Ishikawa (cell line): Measurements from ENCODE around the gene LRFN2.

Source experiments
- CEBPB ChIP-seq: IDR thresholded peaks from 2 replicates; pipeline ENCODE4 v1.6.1; 2012
- CREB1 ChIP-seq: IDR thresholded peaks from 2 replicates; pipeline ENCODE4 v1.6.1; 2012; ENCODE audit warnings: low read depth
- EP300 ChIP-seq: IDR thresholded peaks from 2 replicates; pipeline ENCODE4 v1.6.1; 2012; ENCODE audit warnings: borderline replicate concordance
- MAX ChIP-seq: IDR thresholded peaks from 2 replicates; pipeline ENCODE4 v1.6.1; 2012
- RAD21 ChIP-seq: IDR thresholded peaks from 2 replicates; pipeline ENCODE4 v1.6.1; 2012; ENCODE audit warnings: low read depth
- REST ChIP-seq: IDR thresholded peaks from 2 replicates; pipeline ENCODE4 v1.6.1; 2012; ENCODE audit warnings: low read depth, mild to moderate bottlenecking
- TAF1 ChIP-seq: IDR thresholded peaks from 2 replicates; pipeline ENCODE4 v1.6.1; 2012; ENCODE audit warnings: low read depth, mild to moderate bottlenecking
- TEAD4 ChIP-seq: IDR thresholded peaks from 2 replicates; pipeline ENCODE4 v1.6.1; 2012

- TF ChIP-seq TEAD4 = no peak
- TF ChIP-seq EP300 = no peak
- no peak for TF ChIP-seq TAF1
- TF ChIP-seq RAD21 = no peak
- TF ChIP-seq CEBPB = no peak
- no peak for TF ChIP-seq CREB1
- no peak for TF ChIP-seq MAX
- TF ChIP-seq REST = no peak
Measured at GRCh38 chr6:40471243-40471642, 115.9 kb downstream of the LRFN2 start.
